ENCODE measurements around the gene HAND2. TPM values are rescaled to one million over a fixed set of nuclear protein-coding genes. Genes with fewer than 3 reads are reported as not detected.
A peak's percentile ranks its signal among the peaks of the same experiment; 100 is the strongest.

Gene HAND2
- total and polyA plus RNA-seq, 2 of the 8 experiments (the other 6 are each of a cell fraction or from before 2014, with no cell fraction given) = 0.05 TPM; not detected in 1

GRCh38 chr4:173500841-173501591 is 29.0 kb downstream of the HAND2 start (continued):
- TF ChIP-seq EZH2 (IDR thresholded peaks at IDR 0.05; ENCODE audit: low read depth, low read length, severe bottlenecking) (peak; percentile 94), TEAD4 (IDR thresholded peaks at IDR 0.05; ENCODE audit: low read depth, low read length) (no peak), EGR1 (IDR thresholded peaks at IDR 0.05; ENCODE audit: borderline replicate concordance, low read depth, low read length) (0 out of 2 replicates have a peak, but pooled peaks have one; percentile 6), RBBP5 (IDR thresholded peaks at IDR 0.05; ENCODE audit: borderline replicate concordance, low read depth, low read length) (no peak; the same call in 1 of the 2 replicates), JUND (IDR thresholded peaks at IDR 0.05; ENCODE audit: low read length) (no peak), TAF7 (optimal IDR thresholded peaks at IDR 0.05; ENCODE audit: borderline replicate concordance, low read depth, low read length) (no peak), CHD7 (IDR thresholded peaks at IDR 0.05; ENCODE audit: insufficient replicate concordance, low read length) (no peak), HDAC6 (IDR thresholded peaks at IDR 0.05; ENCODE audit: low read depth, low read length) (no peak)
- TF ChIP-seq, protein P1, sequence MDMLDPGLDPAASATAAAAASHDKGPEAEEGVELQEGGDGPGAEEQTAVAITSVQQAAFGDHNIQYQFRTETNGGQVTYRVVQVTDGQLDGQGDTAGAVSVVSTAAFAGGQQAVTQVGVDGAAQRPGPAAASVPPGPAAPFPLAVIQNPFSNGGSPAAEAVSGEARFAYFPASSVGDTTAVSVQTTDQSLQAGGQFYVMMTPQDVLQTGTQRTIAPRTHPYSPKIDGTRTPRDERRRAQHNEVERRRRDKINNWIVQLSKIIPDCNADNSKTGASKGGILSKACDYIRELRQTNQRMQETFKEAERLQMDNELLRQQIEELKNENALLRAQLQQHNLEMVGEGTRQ (IDR thresholded peaks at IDR 0.05; ENCODE audit: low read length) = no peak
